Immature natural killer cell (primary cell): Measurements from ENCODE around the gene MUSTN1. TPM values are rescaled to one million over a fixed set of nuclear protein-coding genes. Genes with fewer than 3 reads are reported as not detected.
A peak's percentile ranks its signal among the peaks of the same experiment; 100 is the strongest.

ENCODE experiments used
- DNase-seq, 3 donors: peaks; one replicate each; pipeline ENCODE4 v3.0.0; 2022; ENCODE audit warnings: mixed read lengths in 1 of 3
- H3K27ac Mint-ChIP-seq, 6 donors: one replicate each; pipeline ENCODE4 v1.8.0; 2020; ENCODE audit warnings: mixed read lengths in 6 of 6, mild to moderate bottlenecking in 5 of 6, inconsistent platforms in 4 of 6, moderate library complexity in 3 of 6
- H3K27me3 Mint-ChIP-seq, 3 donors: one replicate each; pipeline ENCODE4 v1.8.0; 2020 to 2021; ENCODE audit warnings: low read depth in 3 of 3, mild to moderate bottlenecking in 3 of 3, mixed read lengths in 3 of 3, moderate library complexity in 3 of 3, inconsistent platforms in 1 of 3
- H3K36me3 Mint-ChIP-seq, 3 donors: one replicate each; pipeline ENCODE4 v1.8.0; 2020; ENCODE audit warnings: mixed read lengths in 3 of 3, inconsistent platforms in 2 of 3, mild to moderate bottlenecking in 2 of 3
- H3K4me1 Mint-ChIP-seq, 2 donors: one replicate each; pipeline ENCODE4 v1.8.0; 2020; ENCODE audit warnings: inconsistent platforms in 2 of 2, mild to moderate bottlenecking in 2 of 2, mixed read lengths in 2 of 2, moderate library complexity in 1 of 2
- H3K4me3 Mint-ChIP-seq, 5 donors: one replicate each; pipeline ENCODE4 v1.8.0; 2020; ENCODE audit warnings: mild to moderate bottlenecking in 5 of 5, mixed read lengths in 5 of 5, inconsistent platforms in 3 of 5, moderate library complexity in 3 of 5
- H3K9me3 Mint-ChIP-seq, 6 donors: one replicate each; pipeline ENCODE4 v1.8.0; 2020; ENCODE audit warnings: mild to moderate bottlenecking in 6 of 6, mixed read lengths in 6 of 6, inconsistent platforms in 4 of 6, moderate library complexity in 3 of 6
- polyA plus RNA-seq, 3 donors: library from polyadenylated mRNA; unstranded; fragments of 300-500 nt; fragmentation: Illumina TruSeq; gene quantifications; one replicate each; pipeline ENCODE4 v1.2.3, GENCODE V29; 2021

The MUSTN1 gene
- polyA plus RNA-seq, 3 donors from 2014 or later = not detected

GRCh38 chr3:52838561-52839267, 3.9 kb upstream of the MUSTN1 start:
- no peaks in the 10 kb centered on the region for H3K9me3 Mint-ChIP-seq
- H3K36me3 Mint-ChIP-seq = peaks cover 6 to 26% (median 8%) of the 10 kb centered on the region in 3 donors
- peaks cover 61 to 67% of the 10 kb centered on the region in 2 donors for H3K4me1 Mint-ChIP-seq
- peak overlapping the region; percentile 48 to 78 (median 72) for H3K4me3 Mint-ChIP-seq
- peak; percentile 49 to 61 (median 55) for DNase-seq
- H3K27me3 Mint-ChIP-seq = peaks cover 0 to 7% (median under 1%) of the 10 kb centered on the region in 3 donors
- H3K27ac Mint-ChIP-seq = peak overlapping the region in 3 of 6 donors; percentile 35 to 80 (median 60)

- Mint-ChIP-seq H3K4me3 (peak overlapping the region; percentile 24 to 78 (median 57)), H3K4me1 (peaks cover 58 to 66% of the 10 kb centered on the region in 2 donors), H3K9me3 (no peaks in the 10 kb centered on the region), H3K27me3 (peaks cover 0 to 7% (median 1%) of the 10 kb centered on the region in 3 donors), H3K36me3 (peaks cover 6 to 18% (median 8%) of the 10 kb centered on the region in 3 donors), H3K27ac (peak overlapping the region; percentile 36 to 85 (median 54))
- DNase-seq = no peak
Measured at GRCh38 chr3:52836986-52837385, 2.2 kb upstream of the MUSTN1 start.

DNA sequence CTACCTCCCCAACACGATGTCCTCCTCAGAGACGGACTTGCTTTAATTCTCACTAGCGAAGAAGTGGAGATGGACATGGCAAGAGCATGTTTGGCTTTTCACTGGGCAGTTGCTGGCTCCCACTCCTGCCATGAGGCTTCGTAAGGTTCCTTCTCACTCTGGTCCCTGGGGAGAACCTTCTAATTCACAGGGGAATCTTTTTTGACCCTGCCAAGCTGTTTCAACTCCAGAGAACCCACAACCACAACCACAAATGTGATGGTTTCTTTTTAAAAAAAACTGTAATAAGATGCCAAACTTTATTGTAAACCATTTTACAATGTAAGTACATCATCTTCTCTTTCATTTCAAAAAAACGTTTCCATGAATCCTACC, 1.6 kb upstream of the MUSTN1 start:
- H3K27me3 Mint-ChIP-seq = peaks cover 0 to 5% (median 3%) of the 10 kb centered on the region in 3 donors
- peak overlapping the region; percentile 43 to 85 (median 56) for H3K27ac Mint-ChIP-seq
- peaks cover under 1 to 13% (median 3%) of the 10 kb centered on the region in 3 donors for H3K36me3 Mint-ChIP-seq
- no peak for DNase-seq
- peak overlapping the region; percentile 24 to 78 (median 44) for H3K4me3 Mint-ChIP-seq
- H3K4me1 Mint-ChIP-seq = peaks cover 53 to 60% of the 10 kb centered on the region in 2 donors
- H3K9me3 Mint-ChIP-seq = no peaks in the 10 kb centered on the region

DNA sequence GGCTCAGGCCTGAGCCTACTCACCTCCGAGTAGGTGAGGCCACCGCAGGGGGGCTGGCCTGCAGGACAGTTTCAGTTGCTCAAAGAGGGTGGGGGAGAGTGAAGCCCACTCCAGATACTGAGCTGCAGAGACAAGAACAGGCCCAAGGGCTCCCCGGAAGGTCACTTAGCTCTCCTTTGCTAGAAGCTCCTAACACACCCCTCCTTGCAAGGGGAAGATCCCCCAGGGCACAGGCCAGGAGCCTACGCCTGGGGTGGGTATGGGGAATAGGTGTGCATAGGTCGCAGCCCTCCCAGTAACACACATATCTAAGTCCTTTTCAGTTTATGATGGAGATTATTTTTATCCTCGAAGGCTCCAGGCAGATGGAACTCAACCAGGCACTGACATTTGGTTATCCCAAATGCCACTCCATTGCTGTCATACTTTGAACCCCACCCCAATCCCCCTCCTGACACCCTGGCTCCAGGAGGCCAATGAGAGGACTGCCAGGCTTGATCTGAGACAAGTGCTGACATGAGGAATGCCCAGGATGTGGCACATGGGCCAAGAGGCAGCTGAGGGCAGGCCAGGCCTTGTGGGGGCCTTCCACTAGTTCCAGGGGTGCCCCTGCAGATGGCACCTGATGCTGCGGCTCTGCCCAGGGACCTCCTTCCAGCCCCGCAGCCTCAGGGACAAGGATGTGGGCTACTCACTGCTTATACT, 1.1 kb upstream of the MUSTN1 start:
- peaks cover 0 to 10% (median 3%) of the 10 kb centered on the region in 3 donors for H3K36me3 Mint-ChIP-seq
- peaks cover 0 to 5% (median 4%) of the 10 kb centered on the region in 3 donors for H3K27me3 Mint-ChIP-seq
- DNase-seq = no peak
- peak overlapping the region in 2 of 5 donors; percentile 44 to 78 for H3K4me3 Mint-ChIP-seq
- peak overlapping the region in 5 of 6 donors; percentile 41 to 85 (median 46) for H3K27ac Mint-ChIP-seq
- H3K4me1 Mint-ChIP-seq = peaks cover 48 to 55% of the 10 kb centered on the region in 2 donors
- no peaks in the 10 kb centered on the region for H3K9me3 Mint-ChIP-seq

DNA sequence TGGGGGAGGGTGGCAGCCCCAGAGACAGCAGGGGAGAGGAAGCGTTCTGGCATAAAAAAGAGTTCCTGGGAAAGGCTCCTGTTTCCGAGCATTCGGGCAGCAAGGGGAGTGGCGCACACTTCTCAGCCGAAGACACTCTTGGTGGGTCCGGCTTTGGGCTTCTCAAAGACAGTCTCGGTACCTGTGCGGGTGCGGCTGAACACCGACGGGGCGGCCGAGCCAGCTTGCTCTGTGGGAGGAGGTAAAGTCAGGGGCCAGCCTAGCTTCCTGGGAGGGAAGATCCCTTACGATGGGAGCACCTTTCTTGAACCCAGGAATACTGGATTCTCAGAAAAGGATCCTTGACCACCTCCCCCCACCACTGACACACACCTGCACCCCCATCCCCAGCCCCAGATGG, 1.6 kb downstream of the MUSTN1 start:
- H3K4me1 Mint-ChIP-seq = peaks cover 21 to 28% of the 10 kb centered on the region in 2 donors
- H3K4me3 Mint-ChIP-seq = no peak overlapping the region
- peaks cover 0 to 4% (median 4%) of the 10 kb centered on the region in 3 donors for H3K27me3 Mint-ChIP-seq
- no peak overlapping the region for H3K27ac Mint-ChIP-seq
- peaks cover 0 to 4% (median 0%) of the 10 kb centered on the region in 3 donors for H3K36me3 Mint-ChIP-seq
- no peak for DNase-seq
- H3K9me3 Mint-ChIP-seq = no peaks in the 10 kb centered on the region

DNA sequence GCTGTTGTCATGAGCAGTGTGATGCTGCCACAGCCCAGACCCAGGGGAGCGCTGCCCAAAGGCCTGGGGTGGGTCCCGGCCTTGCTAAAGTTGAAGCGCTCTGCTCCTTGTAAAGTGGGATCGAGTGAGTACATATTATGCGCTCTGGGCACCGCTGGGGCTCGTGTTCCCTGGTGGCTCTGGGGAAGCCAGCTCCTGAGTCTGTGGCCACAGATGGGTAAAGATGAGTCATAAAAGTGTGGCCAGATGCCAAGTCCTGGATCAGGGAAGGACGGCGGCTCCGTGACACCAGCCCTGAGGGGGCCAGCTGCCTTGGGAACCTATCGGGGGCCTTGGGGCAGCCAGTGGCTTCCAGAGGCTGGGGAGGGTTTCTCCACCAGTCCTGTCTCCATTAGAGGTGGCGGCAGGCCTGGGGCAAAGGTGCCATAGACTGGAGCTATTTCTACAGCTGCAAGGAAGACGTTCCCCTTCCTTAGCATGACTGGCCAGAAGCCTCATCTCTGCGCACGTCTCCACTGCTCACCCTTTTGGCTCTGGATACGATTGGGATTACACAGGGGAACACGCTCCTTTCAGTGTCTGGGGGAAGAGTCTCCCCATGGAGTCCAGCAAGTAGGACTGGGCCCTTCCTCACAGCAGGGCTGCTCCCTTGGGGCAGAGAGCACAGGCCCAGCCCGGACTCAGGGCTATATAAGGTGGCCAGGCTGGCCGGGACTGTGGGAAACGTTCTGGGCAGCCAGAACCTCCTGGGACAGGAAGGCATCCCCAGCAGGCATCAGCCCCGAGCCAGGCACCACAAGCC, 3.1 kb downstream of the MUSTN1 start:
- Mint-ChIP-seq H3K27me3 (peaks cover 0 to 4% (median 4%) of the 10 kb centered on the region in 3 donors), H3K27ac (no peak overlapping the region)

DNA sequence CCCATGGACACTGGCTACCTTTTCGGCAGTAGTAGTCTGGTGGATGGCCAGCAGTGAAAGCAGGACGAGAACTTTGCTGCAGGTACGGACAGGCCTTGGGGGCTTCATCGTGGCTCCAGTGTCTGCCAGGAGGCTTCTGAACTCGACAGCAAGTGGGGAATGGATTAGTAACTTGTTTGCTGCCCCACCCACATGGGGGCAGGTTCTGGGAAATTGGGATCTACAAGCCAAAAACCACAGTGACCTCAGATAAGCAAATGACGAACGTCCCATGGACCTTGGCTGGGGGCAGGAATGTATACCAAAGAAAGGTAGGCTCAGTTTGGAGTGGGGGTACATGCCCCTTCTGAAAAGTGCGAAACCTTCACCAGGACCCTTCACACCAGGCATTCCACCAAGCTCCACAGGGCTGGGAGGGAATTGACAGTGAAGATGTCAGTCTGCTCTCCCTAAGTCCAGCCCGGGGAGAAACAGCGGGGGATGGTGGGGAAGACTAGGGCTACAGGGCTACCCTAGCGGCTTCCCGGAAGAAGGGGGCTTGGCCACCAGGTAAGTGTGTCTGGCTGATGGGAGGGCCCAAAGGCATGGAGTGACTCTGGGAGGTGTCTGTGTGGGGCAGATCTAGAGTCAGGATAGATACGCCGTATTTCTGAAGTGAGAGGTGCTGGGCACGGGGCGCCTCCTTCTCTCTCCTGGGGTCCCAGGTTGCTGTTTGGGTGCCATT, 4.1 kb downstream of the MUSTN1 start, which contains the start of gene ITIH4:
ITIH4 (minus strand) TSS at position 138 of the 724 bp plus-strand sequence; CDS start at position 108, 30 bp downstream.
- H3K9me3 Mint-ChIP-seq = no peaks in the 10 kb centered on the region
- DNase-seq = no peak
- H3K27me3 Mint-ChIP-seq = peaks cover 0 to 4% (median 2%) of the 10 kb centered on the region in 3 donors
- H3K4me3 Mint-ChIP-seq = no peak within 1 kb of the TSS
- no peaks in the 10 kb centered on the region for H3K36me3 Mint-ChIP-seq
- no peak within 1 kb of the TSS for H3K27ac Mint-ChIP-seq
- H3K4me1 Mint-ChIP-seq = peaks cover 0 to 3% of the 10 kb centered on the region in 2 donors

More for the DNA sequence above, 3.1 kb downstream of the MUSTN1 start:
- Mint-ChIP-seq H3K4me3 (no peak overlapping the region), H3K36me3 (no peaks in the 10 kb centered on the region), H3K4me1 (peaks cover 6 to 13% of the 10 kb centered on the region in 2 donors), H3K9me3 (no peaks in the 10 kb centered on the region)
- DNase-seq = no peak

DNA sequence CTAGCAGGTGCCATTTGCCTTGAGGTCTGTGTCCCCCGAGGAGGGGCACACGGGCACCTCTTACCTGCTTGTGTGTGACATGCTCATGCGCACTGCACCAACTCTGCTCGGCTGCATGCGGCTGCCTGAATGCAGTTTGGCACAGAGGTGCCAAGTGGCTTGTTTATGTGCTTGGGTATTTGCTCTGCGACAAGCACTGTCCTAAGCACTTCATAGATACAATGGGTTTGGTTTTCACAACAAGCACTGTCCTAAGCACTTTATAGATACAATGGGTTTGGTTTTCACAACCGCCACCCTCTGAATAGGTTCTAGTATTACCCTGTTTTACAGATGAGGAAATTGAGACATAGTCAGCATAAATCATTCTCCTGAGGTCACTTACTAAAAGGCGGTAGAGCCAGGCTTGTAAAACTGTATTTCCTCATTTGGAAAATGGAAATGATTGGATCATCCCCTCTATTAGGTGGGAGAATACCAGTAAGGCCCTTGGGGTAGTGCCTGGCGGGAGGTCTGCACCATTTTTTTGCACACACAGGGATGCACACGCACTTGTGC, 4.8 kb downstream of the MUSTN1 start:
- no peak overlapping the region for H3K4me3 Mint-ChIP-seq
- peaks cover 0 to 2% (median 0%) of the 10 kb centered on the region in 3 donors for H3K36me3 Mint-ChIP-seq
- no peak for DNase-seq
- no peak overlapping the region for H3K27ac Mint-ChIP-seq
- peaks cover 0 to 3% of the 10 kb centered on the region in 2 donors for H3K4me1 Mint-ChIP-seq
- no peaks in the 10 kb centered on the region for H3K9me3 Mint-ChIP-seq
- peaks cover 0 to 4% (median 2%) of the 10 kb centered on the region in 3 donors for H3K27me3 Mint-ChIP-seq

- Mint-ChIP-seq H3K4me1 (peaks cover 0 to 3% of the 10 kb centered on the region in 2 donors), H3K27ac (no peak overlapping the region), H3K27me3 (peaks cover 0 to 4% (median 2%) of the 10 kb centered on the region in 3 donors), H3K36me3 (peaks cover 0 to 4% (median 0%) of the 10 kb centered on the region in 3 donors), H3K4me3 (no peak overlapping the region), H3K9me3 (no peaks in the 10 kb centered on the region)
- no peak for DNase-seq
Measured at GRCh38 chr3:52829482-52829881, 5.3 kb downstream of the MUSTN1 start.

DNA sequence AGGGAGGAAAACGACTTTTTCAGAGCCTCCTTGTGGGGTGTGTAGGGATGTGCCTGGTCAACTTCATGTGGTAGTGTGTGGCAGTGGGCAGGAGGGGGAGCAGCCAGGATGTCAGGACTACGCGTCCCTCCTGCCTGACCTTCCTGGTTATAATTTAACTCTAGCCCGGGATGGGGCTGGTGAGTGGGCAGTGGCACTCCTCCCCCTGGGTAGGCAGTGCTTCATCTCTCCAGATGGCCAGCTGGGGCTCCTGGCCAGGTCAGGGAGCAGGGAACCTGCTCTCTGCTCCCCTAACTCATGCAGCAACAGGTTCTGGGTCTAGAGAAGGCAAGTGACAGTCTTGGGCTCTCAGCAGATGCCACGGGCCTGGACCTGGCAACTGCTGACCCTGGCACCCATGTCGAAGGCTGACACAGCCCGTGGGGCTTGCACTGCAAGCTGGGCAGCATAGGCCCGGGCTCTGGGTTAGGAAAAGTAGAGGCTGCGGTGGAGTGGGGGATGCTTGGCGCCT, 6.9 kb downstream of the MUSTN1 start:
- H3K27ac Mint-ChIP-seq = no peak overlapping the region
- DNase-seq = no peak
- no peak overlapping the region for H3K4me3 Mint-ChIP-seq
- peaks cover 0 to 2% (median 2%) of the 10 kb centered on the region in 3 donors for H3K27me3 Mint-ChIP-seq
- H3K36me3 Mint-ChIP-seq = peaks cover 0 to 4% (median 0%) of the 10 kb centered on the region in 3 donors
- H3K4me1 Mint-ChIP-seq = peaks cover 0 to 2% of the 10 kb centered on the region in 2 donors
- H3K9me3 Mint-ChIP-seq = no peaks in the 10 kb centered on the region

GRCh38 chr3:52827441-52827840, 7.4 kb downstream of the MUSTN1 start:
- peaks cover 0 to 4% (median 0%) of the 10 kb centered on the region in 3 donors for H3K36me3 Mint-ChIP-seq

DNA sequence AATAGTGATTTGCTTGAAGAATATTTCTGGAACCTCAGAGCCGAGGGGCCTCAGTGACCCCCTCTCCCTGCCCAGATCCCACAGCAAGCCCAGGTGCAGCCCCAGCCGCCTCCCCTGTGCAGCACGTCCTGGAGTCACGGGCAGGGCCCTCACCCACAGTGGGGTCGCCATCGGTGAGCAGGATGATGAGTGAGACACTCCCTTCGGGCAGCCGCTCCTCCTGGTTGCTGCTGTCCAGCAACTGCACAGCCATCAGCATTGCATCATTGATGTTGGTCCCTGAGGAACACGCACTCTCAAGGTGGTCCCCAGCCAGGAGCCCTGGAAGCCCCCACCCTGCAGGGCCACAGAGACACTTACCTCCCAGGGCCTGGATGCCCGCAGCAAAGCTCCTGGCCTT, 10.8 kb downstream of the MUSTN1 start:
- Mint-ChIP-seq H3K9me3 (no peaks in the 10 kb centered on the region), H3K4me1 (no peaks in the 10 kb centered on the region), H3K27ac (no peak overlapping the region), H3K27me3 (peaks cover 0 to 2% (median 0%) of the 10 kb centered on the region in 3 donors), H3K4me3 (no peak overlapping the region), H3K36me3 (peaks cover 0 to 4% (median 0%) of the 10 kb centered on the region in 3 donors)
- no peak for DNase-seq

More at GRCh38 chr3:52827441-52827840, 7.4 kb downstream of the MUSTN1 start:
- no peak for DNase-seq
- H3K4me1 Mint-ChIP-seq = peaks cover 0 to 2% of the 10 kb centered on the region in 2 donors
- peaks cover 0 to 2% (median 2%) of the 10 kb centered on the region in 3 donors for H3K27me3 Mint-ChIP-seq
- H3K27ac Mint-ChIP-seq = peak overlapping the region in 1 of 6 donors; percentile 40
- H3K9me3 Mint-ChIP-seq = no peaks in the 10 kb centered on the region
- no peak overlapping the region for H3K4me3 Mint-ChIP-seq
